NCI-H1417 treated with DMSO at 0.1 percent for 48 hours (cell line): ENCODE data around the gene GLB1L3.

Source experiments
- DNase-seq: peaks from one replicate; lab custom pipeline; 2025; lab: John Stamatoyannopoulos, UW

Gene GLB1L3

DNA sequence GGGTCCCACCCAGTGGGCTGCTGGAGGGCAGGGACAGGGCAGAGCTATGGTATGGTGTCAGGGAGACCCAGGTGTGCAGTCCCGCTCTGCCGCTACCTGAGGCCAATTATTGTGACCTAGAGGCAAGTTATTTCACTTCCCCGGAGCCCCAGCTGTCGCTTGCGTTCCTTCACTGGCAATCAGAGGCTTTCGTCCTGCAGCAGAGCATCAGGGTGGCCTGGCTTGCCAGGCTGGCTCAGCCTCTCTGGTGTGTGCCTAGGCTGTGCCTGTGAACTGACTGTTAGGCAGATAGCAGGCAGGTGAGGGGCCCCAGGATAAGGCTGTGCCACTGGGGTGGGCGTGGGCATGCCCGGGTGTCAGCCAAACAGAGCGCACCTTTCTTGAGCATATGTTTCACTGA is 87.0 kb downstream of the GLB1L3 start:
- DNase-seq: no peak

DNA sequence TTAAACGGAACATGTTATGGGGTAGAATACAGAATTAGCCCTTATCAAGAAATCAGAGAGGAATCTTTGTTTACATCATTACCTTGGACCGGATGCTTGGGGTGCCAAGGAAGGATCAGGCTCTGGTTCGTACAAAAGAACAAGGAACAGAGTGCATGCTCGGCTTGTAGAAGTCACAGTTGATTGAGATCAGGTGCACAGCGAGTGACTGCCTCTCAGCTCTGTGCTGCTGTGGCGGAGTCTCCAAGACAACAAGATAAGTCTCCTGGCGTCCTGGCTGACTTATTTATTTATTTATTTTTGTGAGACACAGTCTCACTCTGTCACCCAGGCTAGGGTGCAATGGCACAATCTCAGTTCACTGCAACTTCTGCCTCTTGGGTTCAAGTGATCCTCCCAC is 87.4 kb downstream of the GLB1L3 start:
- no peak for DNase-seq

DNA sequence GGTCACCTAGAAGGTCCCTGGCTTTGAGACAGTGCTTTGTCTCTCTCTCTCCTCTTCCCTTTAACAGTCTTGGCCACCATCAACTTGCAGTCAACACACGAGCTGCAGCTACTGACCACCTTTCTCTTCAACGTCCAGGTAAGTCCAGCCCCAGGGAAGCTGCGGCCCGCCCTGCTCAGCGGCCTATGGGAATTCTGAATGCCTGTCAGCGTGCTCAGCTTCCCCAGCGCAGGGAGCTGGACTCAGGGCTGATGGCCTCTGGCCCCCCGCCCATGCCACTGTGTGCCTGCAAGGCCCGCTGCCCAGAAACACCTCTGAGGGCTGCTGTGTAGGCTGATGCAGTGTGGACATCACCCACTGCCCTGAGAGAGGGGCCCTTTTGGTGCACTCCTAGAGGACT is 88.1 kb downstream of the GLB1L3 start:
- no peak for DNase-seq

DNA sequence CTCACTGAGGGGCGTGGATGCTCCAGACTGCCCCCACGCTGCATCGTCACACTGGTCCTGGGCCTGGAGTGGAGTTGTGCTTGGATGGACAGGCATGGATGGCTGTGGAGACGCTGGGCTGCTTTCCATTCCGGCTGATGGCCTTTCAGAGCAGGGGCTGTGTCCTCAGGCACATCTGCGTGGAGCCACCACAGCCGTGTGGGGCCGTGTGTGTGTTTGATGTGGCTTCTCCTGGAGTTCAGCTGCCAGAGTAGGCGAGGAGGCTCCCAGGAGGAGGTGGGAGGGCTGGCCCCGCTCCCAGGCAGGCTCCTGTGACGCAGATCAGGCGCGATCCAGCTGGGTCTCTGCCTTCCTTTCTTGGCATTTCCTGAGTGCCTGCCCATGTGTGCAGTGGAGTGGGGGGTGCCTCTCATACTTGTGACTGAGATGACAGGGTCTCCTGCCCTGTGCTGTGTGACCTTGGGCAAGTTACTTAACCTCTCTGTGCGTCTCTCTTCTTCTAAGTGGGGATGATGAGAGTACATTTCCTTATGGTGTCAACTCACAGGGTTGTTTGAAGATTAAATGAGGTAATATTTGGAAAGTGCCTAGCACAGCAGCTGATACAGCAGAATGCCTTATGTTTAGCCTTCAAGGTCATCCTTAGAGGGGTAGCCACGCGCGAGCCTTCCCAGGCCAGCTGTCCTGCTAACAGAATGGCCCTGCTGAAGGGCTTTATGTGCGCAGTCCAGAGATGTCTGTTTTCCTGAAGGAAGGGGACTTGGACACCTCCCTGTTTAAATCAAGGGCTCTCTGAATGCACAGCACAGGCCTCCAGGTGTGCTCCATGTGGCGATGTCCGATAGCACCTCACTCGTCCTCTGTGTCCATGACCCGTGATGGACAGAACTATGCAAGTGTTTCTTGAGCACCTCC is 89.1 kb downstream of the GLB1L3 start:
- no peak for DNase-seq

DNA sequence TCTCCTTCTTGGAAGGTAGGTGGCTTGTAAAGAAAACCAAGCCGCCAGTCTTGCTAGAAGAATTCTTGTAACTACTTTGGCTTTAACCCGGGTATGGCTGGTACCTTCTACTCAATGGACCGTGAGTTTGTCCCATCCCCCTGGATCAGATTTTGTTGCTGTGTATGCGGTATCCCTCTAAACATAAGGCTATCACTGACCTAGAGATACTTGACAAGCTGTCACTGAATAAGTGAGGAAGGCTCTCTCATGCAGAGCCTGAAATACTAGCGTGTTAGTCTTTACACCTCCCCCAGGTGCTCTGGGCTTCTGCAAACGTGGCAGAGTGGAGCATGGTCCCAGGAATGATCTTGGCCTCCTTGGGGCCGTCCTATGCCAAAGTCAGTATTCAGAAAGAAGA is 90.1 kb downstream of the GLB1L3 start:
- no peak for DNase-seq

DNA sequence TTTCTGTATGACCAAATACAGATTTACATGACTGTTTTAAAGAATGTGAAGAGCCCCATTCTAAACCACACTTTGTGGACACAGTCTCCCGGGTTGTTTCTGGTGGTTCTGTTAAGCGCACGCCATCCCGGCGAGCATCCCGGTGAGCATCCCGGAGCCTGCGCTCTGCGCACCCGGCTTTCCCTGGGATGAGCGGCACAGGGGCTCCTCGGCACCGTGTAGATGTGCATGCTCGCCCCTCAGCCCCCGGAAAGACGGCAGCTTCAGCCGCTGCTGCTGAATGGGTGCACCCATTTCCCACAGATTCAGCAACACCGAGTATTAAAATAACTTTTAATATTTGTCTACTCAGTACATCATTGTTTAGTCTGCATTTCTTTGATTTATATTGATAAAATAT is 91.6 kb downstream of the GLB1L3 start:
- DNase-seq: no peak
